HG03565 (cell line): ENCODE measurements around the gene AJAP1.

Experiments used
- ATAC-seq: cut with Tn5 transposase; IDR thresholded peaks from one replicate; pipeline ENCODE4 v1.9.1; 2021; ENCODE audit warnings: mild to moderate bottlenecking, moderate library complexity; ENCODE audit not compliant: unreplicated experiment

The AJAP1 gene

GRCh38 chr1:4803335-4803734 is 148.9 kb downstream of the AJAP1 start:
- ATAC-seq, result no peak

GRCh38 chr1:4805987-4806386 is 151.6 kb downstream of the AJAP1 start:
- ATAC-seq, result no peak

- no peak for ATAC-seq
Measured at GRCh38 chr1:4820543-4820942, 166.1 kb downstream of the AJAP1 start.

GRCh38 chr1:4825800-4826450 is 171.5 kb downstream of the AJAP1 start:
- no peak for ATAC-seq

GRCh38 chr1:4830707-4831106 is 176.3 kb downstream of the AJAP1 start:
- ATAC-seq, result no peak

- ATAC-seq, result no peak
Measured at GRCh38 chr1:4836574-4836973, 182.2 kb downstream of the AJAP1 start.

GRCh38 chr1:4837031-4837600 is 182.7 kb downstream of the AJAP1 start:
- no peak for ATAC-seq

GRCh38 chr1:4837752-4838151 is 183.3 kb downstream of the AJAP1 start:
- ATAC-seq, result no peak

GRCh38 chr1:4838231-4838630 is 183.8 kb downstream of the AJAP1 start:
- no peak for ATAC-seq
